Osteoblast (primary cell): ENCODE results near the gene SLC25A38. TPM values are rescaled to one million over a fixed set of nuclear protein-coding genes. Genes with fewer than 3 reads are reported as not detected.

Experiments
- DNase-seq: peaks from one replicate; pipeline ENCODE4 v3.0.0; 2011; ENCODE audit warnings: low spot score, mixed read lengths; ENCODE audit not compliant: insufficient read length; ENCODE audit errors: missing footprints
- H2AFZ ChIP-seq: 2 replicates; pipeline ENCODE4 v1.6.0; 2011; ENCODE audit warnings: mild to moderate bottlenecking, low read length
- H3K27ac ChIP-seq: 2 replicates; pipeline ENCODE4 v1.5.1; 2011; ENCODE audit warnings: mild to moderate bottlenecking, low read depth, low read length, moderate library complexity
- H3K27me3 ChIP-seq: 2 replicates; pipeline ENCODE4 v1.6.0; 2012; ENCODE audit warnings: mild to moderate bottlenecking, control low read depth, inconsistent platforms, low read length, moderate library complexity; ENCODE audit not compliant: insufficient read depth
- H3K36me3 ChIP-seq: 2 replicates; pipeline ENCODE4 v1.5.1; 2011; ENCODE audit warnings: mild to moderate bottlenecking, low read length, control low read depth, moderate library complexity; ENCODE audit not compliant: insufficient read depth
- H3K4me1 ChIP-seq: 2 replicates; pipeline ENCODE4 v1.5.1; 2011; ENCODE audit warnings: mild to moderate bottlenecking, low read length, control low read depth, moderate library complexity; ENCODE audit not compliant: insufficient read depth
- H3K4me2 ChIP-seq: 2 replicates; pipeline ENCODE4 v1.6.0; 2011; ENCODE audit warnings: mild to moderate bottlenecking, low read length; ENCODE audit not compliant: insufficient read depth
- H3K4me3 ChIP-seq: fragments of 200-600 bp; sonication (generic); 3 replicates; pipeline ENCODE4 v1.5.1; 2012; ENCODE audit warnings: mild to moderate bottlenecking, low read length, inconsistent platforms; ENCODE audit not compliant: insufficient read depth
- H3K79me2 ChIP-seq: 2 replicates; pipeline ENCODE4 v1.6.0; 2012; ENCODE audit warnings: mild to moderate bottlenecking, low read length, control low read depth, inconsistent platforms; ENCODE audit not compliant: insufficient read depth
- H3K9me3 ChIP-seq: 2 replicates; pipeline ENCODE4 v1.5.1; 2011; ENCODE audit warnings: low read depth, low read length, control low read depth
- H4K20me1 ChIP-seq: 2 replicates; pipeline ENCODE4 v1.6.0; 2012; ENCODE audit warnings: mild to moderate bottlenecking, low read length, control low read depth; ENCODE audit not compliant: insufficient read depth
- total RNA-seq: library from RNA; depleted of rRNA; stranded (reverse); fragments of >200 nt; gene quantifications from 2 replicates; pipeline ENCODE4 v1.2.3, GENCODE V29; 2012
- TF ChIP-seq, protein P1 (sequence below): IDR thresholded peaks from 2 replicates; pipeline ENCODE4 v1.5.1; 2011; ENCODE audit warnings: mild to moderate bottlenecking, low read depth, low read length, moderate library complexity; ENCODE audit errors: extremely low read depth

The SLC25A38 gene, protein sequence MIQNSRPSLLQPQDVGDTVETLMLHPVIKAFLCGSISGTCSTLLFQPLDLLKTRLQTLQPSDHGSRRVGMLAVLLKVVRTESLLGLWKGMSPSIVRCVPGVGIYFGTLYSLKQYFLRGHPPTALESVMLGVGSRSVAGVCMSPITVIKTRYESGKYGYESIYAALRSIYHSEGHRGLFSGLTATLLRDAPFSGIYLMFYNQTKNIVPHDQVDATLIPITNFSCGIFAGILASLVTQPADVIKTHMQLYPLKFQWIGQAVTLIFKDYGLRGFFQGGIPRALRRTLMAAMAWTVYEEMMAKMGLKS
- total RNA-seq: 28.2 and 29.2 TPM in 2 replicates

DNA sequence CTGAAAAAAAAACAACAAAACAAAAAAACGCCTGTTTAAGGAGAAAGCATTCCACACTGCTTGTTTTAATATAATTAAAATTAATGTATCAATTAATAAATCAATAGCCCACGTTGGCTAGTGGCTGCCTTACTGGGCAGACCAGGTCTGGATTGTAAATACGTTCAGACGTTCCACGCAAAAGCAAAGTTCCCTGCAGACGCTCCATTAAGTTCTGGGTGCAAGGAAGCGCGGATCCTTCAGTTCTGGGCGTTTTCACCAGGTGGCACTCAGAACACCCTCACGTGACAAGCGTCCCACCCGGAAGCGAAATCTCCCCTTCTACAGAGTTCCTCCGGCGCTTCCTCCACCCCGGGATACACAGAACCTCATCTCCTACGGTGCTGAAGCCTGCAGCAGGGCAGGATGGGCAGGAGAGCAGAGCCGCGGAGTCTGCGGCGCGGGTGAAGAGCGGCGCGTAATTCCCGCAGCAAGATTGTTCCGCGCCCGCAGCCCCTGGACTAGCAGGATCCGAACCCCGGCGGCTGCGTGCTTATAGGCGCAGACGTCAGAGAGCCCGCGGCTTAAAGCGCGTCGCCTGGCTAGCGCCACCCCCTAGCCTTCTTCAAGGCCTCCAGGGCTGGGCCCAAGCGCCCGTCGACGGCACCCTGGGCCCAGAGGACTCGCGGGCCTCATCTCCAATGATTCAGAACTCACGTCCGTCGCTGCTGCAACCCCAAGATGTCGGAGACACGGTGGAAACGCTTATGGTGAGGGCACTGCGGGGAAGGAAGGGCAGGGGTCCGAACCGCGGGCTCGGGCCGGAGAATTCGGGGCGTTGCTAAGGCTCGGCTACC lies at the start of gene SLC25A38:
Gene SLC25A38, plus strand, starts transcription at position 326 of the 836 bp plus-strand sequence. Its CDS starts 355 bp downstream, at position 681.
- peaks cover 3% of the 10 kb centered on the region for H3K36me3 ChIP-seq
- H4K20me1 ChIP-seq: peaks cover 29% of the 10 kb centered on the region
- H3K4me1 ChIP-seq: peaks cover 14% of the 10 kb centered on the region
- H3K27me3 ChIP-seq: no peaks in the 10 kb centered on the region
- H3K27ac ChIP-seq: peak within 1 kb of the TSS; percentile 90
- H2AFZ ChIP-seq: peak within 1 kb of the TSS; percentile 99
- H3K4me3 ChIP-seq: peak within 1 kb of the TSS; percentile 90
- H3K79me2 ChIP-seq: peaks cover 40% of the 10 kb centered on the region
- H3K9me3 ChIP-seq: no peaks in the 10 kb centered on the region
- TF ChIP-seq, protein P1, sequence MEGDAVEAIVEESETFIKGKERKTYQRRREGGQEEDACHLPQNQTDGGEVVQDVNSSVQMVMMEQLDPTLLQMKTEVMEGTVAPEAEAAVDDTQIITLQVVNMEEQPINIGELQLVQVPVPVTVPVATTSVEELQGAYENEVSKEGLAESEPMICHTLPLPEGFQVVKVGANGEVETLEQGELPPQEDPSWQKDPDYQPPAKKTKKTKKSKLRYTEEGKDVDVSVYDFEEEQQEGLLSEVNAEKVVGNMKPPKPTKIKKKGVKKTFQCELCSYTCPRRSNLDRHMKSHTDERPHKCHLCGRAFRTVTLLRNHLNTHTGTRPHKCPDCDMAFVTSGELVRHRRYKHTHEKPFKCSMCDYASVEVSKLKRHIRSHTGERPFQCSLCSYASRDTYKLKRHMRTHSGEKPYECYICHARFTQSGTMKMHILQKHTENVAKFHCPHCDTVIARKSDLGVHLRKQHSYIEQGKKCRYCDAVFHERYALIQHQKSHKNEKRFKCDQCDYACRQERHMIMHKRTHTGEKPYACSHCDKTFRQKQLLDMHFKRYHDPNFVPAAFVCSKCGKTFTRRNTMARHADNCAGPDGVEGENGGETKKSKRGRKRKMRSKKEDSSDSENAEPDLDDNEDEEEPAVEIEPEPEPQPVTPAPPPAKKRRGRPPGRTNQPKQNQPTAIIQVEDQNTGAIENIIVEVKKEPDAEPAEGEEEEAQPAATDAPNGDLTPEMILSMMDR: no peak
- DNase-seq: peak; percentile 97
- H3K4me2 ChIP-seq: peak within 1 kb of the TSS; percentile 94

- no peak overlapping the region for H3K4me3 ChIP-seq
- H3K36me3 ChIP-seq: no peaks in the 10 kb centered on the region
- TF ChIP-seq, protein P1: no peak
- no peak for DNase-seq
- H3K27me3 ChIP-seq: no peaks in the 10 kb centered on the region
- H3K79me2 ChIP-seq: no peaks in the 10 kb centered on the region
- H3K4me1 ChIP-seq: no peaks in the 10 kb centered on the region
- no peak overlapping the region for H3K4me2 ChIP-seq
- no peaks in the 10 kb centered on the region for H3K9me3 ChIP-seq
- no peak overlapping the region for H2AFZ ChIP-seq
- H4K20me1 ChIP-seq: no peaks in the 10 kb centered on the region
- no peak overlapping the region for H3K27ac ChIP-seq
These were observed 49.6 kb upstream of the SLC25A38 start for GRCh38 chr3:39333607-39334006.

- H3K27me3 ChIP-seq: no peaks in the 10 kb centered on the region
- no peaks in the 10 kb centered on the region for H3K79me2 ChIP-seq
- no peaks in the 10 kb centered on the region for H4K20me1 ChIP-seq
- no peak overlapping the region for H3K4me3 ChIP-seq
- H3K27ac ChIP-seq: no peak overlapping the region
- no peak for DNase-seq
- H2AFZ ChIP-seq: no peak overlapping the region
- TF ChIP-seq, protein P1: no peak
- no peak overlapping the region for H3K4me2 ChIP-seq
- H3K36me3 ChIP-seq: no peaks in the 10 kb centered on the region
- no peaks in the 10 kb centered on the region for H3K9me3 ChIP-seq
- no peaks in the 10 kb centered on the region for H3K4me1 ChIP-seq
These were observed 49.0 kb upstream of the SLC25A38 start for GRCh38 chr3:39334205-39334604.

DNA sequence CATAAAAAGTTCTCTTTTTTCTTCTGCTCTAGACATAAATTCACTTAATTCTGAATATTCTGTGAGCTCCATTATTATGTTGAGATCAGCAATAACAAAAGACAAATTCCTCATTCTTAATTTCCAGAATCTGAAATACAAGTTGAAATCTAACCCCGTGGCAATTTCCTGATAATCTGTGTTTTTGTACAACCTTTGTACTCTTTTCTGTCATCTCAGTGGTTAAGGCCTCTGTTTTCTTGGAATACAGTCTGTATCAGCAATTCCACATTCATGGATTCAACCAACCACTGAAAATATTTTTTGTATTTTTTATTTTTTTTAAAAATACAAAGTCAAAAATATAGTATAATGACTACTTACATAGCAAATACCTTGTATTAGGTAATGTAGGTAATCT lies 45.0 kb upstream of the SLC25A38 start:
- no peaks in the 10 kb centered on the region for H3K4me1 ChIP-seq

More for the DNA sequence above, 45.0 kb upstream of the SLC25A38 start:
- TF ChIP-seq, protein P1: no peak
- no peak for DNase-seq
- Histone ChIP-seq H3K4me2 (no peak overlapping the region), H3K4me3 (no peak overlapping the region), H4K20me1 (no peaks in the 10 kb centered on the region), H3K27me3 (no peaks in the 10 kb centered on the region), H3K9me3 (no peaks in the 10 kb centered on the region), H3K36me3 (no peaks in the 10 kb centered on the region), H3K27ac (no peak overlapping the region), H2AFZ (no peak overlapping the region), H3K79me2 (no peaks in the 10 kb centered on the region)
